Non-pigmented ciliary epithelial cell (primary cell): ENCODE results near the gene DPRX.

Experiments
- DNase-seq: peaks from one replicate; pipeline ENCODE4 v3.0.0-alpha.2; 2010; ENCODE audit warnings: low read depth

DPRX gene, protein sequence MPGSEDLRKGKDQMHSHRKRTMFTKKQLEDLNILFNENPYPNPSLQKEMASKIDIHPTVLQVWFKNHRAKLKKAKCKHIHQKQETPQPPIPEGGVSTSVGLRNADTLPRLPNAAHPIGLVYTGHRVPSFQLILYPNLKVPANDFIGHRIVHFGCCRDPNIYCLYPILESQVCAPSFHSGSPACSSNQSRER

DNA sequence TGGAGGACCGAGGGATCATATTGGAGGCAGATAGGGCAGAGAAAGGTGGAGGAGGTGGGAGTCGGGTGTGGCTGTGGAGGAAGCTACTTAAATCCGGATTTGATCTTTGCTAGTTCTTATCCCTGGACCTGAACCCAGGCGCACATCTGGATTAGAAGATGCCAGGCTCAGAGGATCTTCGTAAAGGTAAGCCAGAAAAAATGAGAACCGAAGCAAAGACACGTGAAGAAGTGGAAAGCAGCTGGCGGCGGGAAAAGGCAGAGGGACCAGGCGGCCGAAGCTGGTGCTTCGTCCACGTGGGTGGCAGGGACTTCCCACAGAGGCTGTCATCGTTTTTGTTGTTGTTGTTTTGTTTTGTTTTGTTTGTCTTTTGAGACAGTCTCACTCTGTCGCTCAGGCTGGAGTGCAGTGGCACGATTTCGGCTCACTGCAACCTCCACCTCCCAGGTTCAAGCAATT is at the start of gene DPRX:
TSS of gene DPRX (plus strand) at position 51 of the 459 bp plus-strand sequence. CDS start at position 159, 108 bp downstream.
- DNase-seq, result no peak

DNA sequence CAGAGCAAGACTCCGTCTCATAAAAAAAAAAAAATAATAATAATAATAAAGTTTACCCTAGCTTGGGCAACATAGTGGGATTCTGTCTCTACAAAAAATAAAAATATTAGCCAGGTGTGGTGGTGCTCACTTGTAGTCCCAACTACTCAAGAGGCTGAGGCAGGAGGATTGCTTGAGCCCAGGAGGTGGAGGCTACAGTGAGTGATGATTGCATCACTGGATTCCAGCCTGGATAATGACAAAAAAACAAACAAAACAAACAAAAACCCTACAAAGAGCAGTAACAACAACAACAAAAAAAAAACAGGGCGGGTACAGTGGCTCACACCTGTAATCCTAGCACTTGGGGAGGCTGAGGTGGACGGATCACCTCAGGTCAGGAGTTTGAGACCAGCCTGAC is 48.6 kb upstream of the DPRX start:
- no peak for DNase-seq

DNA sequence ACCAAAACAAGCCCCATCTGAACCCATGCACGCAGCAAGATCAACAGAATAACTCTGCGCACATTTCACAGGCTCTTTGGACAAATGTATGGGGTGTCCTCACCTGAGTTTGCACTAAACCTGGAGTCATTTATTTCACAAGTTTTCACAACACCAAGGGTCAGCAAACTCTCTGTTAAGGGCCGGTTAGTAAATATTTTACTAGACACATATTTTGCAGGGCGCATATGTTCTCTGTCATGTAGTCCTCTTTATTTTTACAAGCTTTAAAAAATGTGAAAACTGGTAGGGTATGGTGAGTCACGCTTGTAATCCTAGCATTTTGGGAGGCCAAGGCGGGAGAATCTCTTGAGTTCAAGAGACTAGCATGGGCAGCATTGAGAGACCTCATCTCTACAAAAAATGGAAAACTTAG is 45.5 kb upstream of the DPRX start:
- DNase-seq, result no peak

DNA sequence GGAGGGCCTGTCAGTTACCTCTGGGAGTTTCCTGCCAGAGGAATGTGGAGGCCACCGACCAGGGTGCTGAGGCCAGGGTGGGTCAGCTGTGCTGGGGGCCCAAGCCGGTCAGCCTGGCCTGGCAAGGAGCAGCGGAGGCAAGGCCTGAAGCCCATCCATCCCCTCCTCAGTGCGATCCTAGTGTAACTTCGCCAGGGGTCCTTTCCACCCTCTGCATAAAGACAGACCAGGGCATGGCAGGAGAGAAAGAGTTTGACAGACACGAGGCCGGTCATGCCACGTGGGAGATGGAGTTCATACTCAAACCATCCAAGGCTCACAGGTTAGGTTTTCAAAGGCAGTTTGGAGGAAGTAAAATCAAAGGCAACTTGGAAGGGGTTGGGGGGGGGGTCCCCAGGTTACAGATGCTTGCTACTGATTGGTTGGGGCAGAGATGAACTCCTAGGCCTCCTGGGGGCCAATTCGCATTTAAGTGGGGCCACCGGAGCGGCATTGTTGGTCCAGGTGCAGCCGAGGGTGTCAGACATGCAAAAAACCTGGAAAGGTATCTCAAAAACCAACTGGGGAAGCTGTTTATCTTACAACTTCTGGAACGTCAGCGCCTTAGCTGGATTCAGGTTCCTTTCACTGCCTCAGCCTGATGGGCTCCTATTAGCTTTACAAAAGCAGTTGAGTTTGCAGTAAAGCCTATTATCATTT is 36.8 kb upstream of the DPRX start:
- DNase-seq, result no peak

- DNase-seq, result no peak
These were observed 36.3 kb upstream of the DPRX start for GRCh38 chr19:53595510-53595867.

DNA sequence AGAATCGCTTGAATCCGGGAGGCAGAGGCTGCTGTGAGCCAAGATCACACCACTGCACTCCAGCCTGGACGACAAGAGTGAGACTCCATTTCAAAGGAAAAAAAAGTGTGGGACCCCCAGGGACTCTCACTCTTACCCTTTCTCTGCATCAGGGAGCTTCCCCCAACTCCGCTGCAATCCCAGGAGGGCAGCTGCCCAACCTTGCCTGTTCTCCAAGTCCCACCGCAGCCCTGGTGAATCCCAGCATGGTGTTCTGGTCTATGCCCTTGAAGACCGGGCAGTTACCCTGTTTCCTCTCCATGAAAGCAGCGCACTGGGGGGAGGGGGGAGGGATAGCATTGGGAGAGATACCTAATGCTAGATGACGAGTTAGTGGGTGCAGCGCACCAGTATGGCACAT is 35.7 kb upstream of the DPRX start:
- DNase-seq, result no peak

DNA sequence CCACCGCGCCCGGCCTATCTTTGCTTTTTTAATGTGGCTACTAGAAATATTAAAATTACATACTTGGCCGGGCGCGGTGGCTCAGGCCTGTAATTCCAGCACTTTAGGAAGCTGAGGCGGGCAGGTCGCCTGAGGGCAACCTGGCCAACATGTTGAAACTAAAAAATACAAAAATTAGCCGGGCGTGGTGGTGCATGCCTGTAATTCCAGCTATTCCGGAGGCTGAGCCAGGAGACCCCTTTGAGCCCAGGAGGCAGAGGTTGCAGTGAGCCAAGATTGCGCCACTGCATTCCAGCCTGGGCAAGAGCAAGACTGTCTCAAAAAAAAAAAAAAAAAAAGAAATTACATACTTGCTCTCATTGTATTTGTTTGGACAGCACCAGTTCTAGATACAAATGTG is 34.8 kb upstream of the DPRX start:
- DNase-seq, result no peak

DNA sequence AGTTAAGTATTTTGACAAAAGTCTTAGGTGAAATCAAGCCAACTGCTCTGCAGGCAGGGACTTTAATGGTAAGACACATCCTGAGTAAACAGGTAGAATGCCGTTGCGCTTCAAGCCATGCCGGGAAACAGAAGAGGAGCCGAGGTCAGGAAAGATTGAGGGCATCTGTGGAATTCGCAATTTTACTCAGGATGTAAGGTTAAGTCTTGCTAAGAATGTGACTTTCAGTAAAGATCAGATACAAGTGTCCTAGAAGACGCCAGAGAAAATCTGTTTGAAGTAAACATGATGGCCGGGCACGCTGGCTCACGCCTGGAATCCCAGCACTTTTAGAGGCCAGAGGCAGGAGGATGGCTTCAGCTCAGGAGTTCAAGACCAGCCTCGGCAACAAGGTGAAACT is 33.4 kb upstream of the DPRX start:
- DNase-seq, result no peak

GRCh38 chr19:53600217-53600616 is 31.6 kb upstream of the DPRX start:
- DNase-seq, result no peak

DNA sequence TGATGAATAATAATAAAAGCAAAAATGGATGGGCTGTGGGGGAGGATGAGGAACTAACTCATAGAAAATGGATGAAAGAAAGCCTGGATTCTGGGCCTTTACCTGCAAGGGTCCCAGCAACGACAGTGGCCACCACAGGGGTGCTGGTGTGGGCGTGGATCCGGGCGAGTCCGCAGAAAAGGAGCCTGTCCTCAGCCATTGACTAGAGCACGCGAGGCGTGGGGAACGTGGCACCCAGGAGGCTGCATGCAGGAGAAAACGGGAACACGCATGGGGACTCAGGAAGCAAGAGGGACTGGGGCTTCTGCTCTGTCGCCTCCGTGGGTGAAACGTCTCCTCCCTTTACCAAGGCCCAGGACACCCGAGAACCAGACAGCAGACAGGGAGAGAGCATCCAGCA is 25.8 kb upstream of the DPRX start:
- DNase-seq, result no peak

DNA sequence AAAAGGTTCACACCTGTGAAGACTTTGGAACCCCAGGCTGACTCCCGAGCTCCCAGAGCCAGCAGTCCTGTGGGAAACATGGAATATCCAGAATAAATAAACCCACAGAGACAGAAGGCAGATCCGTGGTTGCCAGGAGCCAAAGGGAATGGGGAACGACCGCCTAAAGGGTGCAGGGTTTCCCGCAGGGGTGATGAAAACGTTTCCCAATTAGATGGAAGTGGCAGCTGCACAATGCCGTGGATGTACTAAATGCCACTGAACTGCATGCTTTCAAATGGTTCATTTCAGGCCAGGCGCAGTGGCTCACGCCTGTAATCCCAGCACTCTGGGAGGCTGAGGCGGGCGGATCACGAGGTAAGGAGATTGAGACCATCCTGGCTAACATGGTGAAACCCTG is 23.4 kb upstream of the DPRX start:
- no peak for DNase-seq

GRCh38 chr19:53612762-53613526 is 18.9 kb upstream of the DPRX start:
- no peak for DNase-seq

- no peak for DNase-seq
These were observed 9.7 kb upstream of the DPRX start for GRCh38 chr19:53621885-53622740.

DNA sequence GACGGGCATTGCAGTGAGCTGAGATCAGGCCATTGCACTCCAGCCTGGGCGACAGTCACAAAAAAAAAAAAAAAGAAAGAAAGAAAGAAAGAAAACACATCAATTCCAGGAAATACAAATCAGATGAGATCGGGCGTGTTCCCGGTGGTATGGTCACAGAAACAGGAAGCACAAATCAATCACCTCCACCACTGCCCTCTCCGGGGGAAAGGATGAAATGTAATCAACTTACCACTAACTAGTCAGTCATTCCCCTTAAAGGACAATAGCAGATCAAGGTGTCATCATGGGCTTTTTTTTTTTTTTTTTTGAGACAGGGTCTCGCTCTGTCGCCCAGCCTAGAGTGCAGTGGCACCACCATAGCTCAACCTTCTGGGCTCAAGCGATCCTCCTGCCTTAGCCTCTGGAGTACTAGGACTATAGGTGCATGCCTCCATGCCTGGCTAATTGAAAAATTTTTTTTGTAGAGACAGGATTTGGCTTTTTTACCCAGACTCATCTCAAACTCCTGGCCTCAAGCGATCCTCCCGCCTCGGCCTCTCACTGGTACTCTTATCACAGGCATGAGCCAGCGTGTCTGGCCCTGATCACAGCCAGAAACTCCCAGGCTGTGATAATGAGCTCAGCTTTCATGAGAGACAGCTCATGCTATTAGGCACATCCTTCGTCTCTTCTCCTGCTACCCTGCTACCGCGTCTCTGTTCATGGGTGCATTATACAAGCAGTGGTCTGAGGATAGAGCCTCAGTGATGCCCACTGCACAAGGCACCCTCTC is 6.8 kb upstream of the DPRX start:
- no peak for DNase-seq

- no peak for DNase-seq
These were observed 5.3 kb upstream of the DPRX start for GRCh38 chr19:53626486-53626885.

- DNase-seq, result no peak
These were observed 4.8 kb upstream of the DPRX start for GRCh38 chr19:53626976-53627375.

DNA sequence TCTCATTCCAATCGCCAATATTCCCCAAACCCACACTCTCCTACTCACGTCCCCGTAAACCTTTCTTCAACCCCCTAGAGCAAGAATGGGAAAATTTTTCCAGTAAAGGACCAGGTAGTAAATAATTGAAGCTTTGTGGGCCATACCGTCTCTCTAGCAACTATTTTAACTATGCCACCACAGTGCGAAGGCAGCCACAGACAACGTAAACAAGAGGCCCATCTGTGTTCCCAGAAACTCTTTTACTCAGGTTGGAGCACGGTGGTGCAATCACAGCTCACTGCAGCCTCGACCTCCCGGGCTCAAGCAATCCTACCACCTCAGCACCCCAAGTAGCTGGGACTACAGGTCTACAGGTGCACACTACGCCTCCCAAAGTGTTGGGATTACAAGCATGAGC is 3.0 kb downstream of the DPRX start:
- no peak for DNase-seq

- no peak for DNase-seq
These were observed 7.7 kb downstream of the DPRX start for GRCh38 chr19:53639471-53639870.

DNA sequence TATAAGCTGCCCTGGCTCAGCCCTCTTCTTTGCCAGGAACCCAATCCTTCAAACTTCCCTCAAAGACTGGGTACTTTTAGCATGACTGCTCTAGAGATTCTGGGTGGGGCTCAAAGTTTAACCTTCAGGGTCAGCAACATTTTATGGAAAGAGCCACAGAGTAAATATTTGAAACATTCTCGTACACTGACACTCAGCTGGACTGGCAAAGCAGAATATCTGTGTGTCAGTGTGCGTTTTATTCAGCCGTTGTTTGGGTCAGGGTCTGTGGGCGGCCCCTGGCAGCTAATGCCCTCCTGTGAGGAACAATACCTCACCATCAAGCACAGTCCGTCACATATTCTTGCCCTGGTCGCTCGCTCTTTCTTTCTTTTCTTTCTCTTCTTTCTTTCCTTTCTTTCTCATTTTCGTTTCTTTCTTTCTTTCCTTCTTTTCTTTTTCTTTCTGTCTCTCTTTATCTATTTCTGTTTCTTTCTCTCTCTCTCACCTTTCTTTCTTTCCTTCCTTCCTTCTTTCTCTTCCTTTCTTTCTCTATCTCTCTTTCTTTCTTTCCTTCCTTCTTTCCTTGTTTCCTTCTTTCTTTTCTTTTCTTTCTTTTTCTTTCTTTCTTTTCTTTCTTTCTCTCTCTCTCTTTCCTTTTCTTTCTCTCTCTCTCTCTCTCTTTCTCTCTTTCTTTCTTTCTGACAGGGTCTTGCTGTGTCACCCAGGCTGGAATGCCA is 10.7 kb downstream of the DPRX start:
- no peak for DNase-seq

GRCh38 chr19:53644061-53644816 is 12.4 kb downstream of the DPRX start:
- no peak for DNase-seq
